NCI-H187 treated with DMSO at 0.1 percent for 48 hours (cell line): Measurements from ENCODE around the gene FAM76A.
"Not testable (repeated sequence)": the region's sequence is repeated elsewhere in the genome, so short reads cannot be mapped to it uniquely, and the experiment has no call there.

Source experiments
- DNase-seq: peaks from one replicate; lab custom pipeline; 2025; lab: John Stamatoyannopoulos, UW

The FAM76A gene

DNA sequence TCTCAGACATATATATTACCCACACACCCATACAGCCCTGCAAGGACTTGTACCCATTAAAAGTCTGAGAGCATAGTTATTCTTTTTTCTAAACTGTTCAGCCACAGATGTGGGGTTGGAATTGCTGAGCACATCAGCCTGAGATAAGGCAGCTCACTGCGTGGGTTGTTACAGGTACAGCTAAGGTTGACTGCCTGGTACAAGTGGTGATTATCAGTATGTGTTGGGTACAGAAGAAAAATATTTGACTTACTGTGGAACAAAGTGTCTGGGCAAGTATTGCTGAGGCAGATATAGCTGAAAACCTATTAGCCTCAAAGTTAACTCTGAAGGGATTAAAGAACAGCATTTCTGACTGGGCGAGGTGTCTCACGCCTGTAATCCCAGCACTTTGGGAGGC, 52.3 kb downstream of the FAM76A start:
- no peak for DNase-seq

DNA sequence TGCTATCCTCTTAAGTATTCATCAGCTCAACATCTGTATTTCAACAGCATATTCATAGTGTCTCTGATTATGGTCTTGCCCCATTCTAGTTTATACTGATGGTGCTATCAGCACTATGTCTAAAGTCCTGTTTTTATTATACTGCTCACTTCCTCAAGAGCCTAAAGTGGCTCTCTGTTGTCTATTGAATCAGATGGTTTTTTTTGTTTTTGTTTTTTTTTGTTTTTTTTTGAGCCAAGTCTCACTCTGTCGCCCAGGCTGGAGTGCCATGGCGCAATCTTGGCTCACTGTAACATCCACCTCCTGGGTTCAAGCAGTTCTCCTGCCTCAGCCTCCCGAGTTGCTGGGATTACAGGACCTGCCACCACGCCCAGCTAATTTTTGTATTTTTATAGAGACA, 53.4 kb downstream of the FAM76A start:
- DNase-seq = no peak

DNA sequence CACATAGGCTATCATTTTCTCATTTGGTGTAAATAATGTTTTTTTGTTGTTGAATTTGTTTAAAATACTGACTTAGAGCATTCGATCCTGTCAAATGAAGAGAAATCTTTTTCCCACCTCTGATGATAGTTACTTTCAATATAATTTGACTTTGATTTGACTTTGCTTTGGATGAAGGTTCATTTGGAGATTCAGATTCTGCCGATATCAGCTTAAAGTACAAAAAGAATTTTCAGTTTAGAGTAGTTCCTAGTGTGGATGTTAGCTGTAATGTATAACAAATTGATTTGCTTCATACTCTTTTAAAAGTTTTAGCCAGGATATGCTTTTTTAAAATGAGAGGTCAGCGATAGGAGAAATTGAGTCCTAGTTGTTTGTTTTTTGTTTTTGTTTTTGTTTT, 57.2 kb downstream of the FAM76A start:
- DNase-seq = no peak

DNA sequence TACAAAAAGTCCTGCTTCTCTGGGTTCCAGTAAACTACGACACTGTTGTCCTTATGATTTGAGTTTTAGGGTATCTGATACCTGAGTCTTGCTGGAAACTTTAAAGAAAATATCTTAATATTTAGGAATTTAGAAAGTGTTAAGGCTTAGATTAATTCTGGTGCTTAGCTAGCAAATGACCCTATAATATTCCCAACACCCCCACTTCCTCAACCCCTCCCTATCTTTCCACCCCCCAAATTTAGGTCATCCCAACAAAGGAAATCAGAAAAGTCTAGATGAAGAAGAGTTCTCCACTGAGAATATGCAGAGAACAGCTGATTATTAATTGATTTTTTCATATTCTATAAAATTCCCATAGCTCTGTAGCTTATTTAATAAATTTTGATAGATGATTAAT, 58.9 kb downstream of the FAM76A start:
- DNase-seq = no peak

DNA sequence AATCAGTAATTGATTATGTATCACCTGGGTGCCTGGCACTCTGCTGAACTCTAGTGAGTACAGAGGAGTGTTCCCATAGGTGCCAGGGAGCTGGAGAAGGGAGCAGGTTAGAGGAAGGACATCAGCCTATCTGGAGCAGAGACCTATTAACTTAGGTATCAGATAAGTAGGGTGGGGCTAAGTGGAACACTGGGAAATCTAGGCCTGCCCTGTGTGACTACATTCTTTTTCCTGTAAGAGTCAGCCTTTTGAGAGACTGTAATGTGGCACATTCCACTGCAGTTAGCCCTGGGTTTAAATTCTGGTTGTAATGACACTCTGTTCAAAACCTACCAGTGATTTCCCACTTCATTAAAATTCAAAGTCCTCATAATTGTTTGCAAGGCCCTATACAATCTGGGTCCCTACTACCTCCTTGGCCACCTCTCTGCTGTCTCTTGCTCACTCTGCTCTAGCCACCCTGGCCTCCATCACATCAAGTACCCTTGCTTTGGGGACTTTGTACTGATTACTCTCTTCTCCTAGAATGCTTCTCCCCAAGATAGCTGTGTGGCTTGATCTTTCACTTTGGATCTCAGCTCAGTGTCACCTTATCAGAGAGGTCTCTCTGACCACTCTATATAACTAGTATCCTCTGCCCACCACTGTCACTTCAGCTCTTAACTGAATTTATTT, 60.2 kb downstream of the FAM76A start:
- DNase-seq = no peak

DNA sequence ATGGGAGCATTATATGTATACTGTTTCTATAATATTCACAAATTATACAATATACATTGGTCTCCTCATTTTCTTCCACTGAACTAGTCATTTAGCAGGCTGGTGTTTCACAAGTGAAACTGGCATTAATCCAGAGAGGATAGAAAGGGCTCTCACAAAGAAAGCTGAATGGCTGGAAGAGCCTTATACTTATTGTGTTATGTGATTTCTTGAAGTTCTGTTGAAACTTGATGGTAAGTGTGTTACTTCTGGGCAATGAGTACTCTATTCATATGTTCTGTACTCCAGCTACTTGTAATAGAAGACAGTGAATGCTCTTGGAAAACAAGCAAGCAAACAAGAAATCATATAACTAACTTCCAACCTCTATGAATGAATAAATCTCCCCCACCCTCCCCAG, 62.1 kb downstream of the FAM76A start:
- DNase-seq = no peak

DNA sequence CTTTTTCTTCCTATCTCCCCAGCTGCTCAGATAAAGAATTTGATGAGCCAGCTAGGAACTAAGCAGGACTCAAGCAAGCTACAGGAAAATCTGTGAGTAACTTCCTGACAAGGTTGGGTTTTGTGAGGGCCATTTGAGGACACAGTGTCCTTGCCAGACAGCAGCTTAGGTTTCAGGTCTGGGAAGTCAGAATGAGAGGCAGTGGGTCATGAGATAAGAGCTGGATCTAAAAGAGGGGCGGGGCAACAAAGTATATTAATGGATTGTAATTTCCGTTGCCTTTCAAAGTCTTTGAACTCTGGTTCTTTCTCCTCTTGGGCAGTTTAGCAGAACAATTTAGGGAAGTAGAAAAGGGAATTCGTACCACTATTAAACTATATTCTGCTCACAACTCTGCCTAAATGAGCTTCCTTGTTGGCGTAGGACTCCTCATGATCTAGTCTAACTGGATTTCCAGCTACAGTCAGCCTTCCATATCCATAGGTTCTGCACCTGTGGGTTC, 63.8 kb downstream of the FAM76A start:
- DNase-seq = no peak

DNA sequence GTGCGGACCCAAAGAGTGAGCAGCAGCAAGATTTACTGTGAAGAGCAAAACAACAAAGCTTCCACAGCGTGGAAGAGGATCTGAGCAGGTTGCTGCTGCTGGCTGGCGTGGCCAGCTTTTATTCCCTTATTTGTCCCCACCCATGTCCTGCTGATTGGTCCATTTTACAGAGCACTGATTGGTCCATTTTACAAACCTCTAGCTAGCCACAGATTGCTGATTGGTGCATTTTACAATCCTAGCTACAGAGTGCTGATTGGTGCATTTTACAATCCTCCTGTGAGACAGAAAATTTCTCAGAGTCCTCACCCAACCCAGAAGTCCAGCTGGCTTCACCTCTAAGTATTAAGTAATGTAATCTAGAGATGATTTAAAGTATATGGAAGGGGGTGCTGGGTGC, 64.5 kb downstream of the FAM76A start:
- not testable (repeated sequence) for DNase-seq

DNA sequence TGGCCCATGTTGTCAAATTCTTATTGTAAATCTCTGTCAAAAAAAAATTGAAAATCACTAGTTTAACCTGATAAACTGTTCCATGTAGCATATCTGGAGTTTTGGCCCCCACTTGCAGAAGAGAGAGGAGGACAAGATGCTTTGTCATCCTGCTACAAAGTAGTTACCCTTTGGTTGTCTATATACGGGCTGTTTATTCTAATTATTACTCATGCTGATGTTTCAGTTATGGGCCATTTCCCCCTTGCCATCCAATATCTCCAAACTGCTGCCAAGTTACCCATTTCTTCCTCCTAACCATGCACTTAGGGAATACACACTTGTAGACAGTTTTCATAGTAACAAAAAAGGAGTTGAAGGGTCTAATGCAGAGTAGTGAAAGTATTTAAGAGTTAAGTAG, 69.8 kb downstream of the FAM76A start:
- DNase-seq = no peak

DNA sequence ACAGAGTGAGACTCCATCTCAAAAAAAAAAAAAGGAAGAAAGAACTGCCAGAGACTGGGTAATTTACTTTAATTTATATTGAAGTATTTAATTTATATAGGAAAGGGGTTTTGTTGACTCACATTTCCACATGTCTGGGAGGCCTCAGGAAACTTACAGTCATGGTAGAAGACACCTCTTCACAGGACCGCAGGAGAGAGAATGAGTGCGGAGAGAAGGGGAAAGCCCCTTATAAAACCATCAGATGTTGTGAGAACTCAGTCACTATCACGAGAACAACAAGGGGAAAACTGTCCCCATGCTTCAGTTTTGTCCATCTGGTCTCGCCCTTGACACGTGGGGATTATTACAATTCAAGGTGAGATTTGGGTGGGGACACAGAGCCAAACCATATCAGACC, 79.0 kb downstream of the FAM76A start:
- DNase-seq = no peak

DNA sequence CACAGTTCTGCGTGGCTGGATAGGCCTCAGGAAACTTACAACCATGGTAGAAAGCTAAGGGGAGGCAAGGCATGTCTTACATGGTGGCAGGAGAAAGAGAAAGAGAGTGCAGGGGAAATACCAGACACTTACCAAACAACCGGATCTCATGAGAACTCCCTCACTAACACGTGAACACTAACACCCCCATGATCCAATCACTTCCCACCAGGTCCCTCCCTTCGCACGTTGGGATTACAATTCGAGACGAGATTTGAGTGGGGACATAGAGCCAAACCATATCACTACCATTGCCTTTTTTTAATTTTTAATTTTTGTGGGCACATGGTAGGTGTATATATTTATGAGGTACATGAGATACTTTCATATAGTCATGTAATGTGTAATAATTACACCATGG, 81.0 kb downstream of the FAM76A start:
- DNase-seq = no peak

DNA sequence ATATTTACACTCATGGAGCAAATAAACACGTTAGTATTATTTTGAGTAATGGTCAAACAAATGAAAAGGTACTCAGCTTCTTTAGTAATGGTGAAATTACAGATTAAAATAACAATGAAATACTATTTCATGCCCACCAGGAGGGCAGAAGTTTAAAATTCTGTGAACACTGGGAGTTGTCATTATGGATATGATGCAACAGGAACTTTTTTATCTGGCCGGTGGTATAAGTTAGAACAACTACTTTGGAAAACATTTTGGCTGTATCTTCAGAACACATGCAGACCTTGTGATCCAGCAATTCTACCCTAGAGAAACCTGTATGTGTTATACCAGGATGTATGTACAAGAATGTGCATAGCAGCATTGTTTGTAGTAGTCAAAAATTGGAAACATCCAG, 81.6 kb downstream of the FAM76A start:
- no peak for DNase-seq

DNA sequence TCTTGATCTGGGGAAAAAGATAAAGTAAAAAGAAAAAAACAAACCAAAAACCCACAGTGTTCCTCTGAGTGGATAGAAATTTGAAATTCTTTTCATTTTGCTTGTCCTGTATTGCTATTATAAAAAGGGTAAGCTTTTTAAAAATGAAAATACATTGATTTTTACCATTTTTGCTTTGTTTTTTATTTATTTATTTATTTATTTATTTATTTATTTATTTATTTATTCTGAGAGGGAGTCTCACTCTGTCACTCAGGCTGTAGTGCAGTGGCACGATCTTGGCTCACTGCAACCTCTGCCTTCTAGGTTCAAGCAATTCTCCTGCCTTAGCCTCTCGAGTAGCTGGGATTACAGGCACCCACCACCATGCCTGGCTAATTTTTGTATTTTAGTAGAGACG, 82.4 kb downstream of the FAM76A start:
- not testable (repeated sequence) for DNase-seq

DNA sequence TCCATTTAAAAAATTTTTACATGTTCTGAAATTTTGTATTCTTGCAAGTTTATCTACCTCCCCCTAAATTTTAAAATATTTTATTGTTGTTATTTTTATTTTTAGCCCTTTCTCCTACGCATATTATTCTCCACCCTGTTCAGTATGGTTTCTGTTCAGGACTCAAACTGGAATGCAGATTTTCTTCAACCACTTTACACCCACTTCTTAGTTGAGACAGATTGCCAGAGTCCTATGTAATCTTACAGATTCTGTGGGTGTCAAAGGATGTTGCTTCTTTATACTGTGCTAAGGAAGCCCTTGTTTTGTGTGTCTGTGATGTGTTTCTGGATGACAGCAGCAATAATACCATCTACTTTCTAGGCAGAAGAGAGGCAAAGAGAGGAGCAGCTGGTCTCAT, 84.1 kb downstream of the FAM76A start:
- DNase-seq = no peak

DNA sequence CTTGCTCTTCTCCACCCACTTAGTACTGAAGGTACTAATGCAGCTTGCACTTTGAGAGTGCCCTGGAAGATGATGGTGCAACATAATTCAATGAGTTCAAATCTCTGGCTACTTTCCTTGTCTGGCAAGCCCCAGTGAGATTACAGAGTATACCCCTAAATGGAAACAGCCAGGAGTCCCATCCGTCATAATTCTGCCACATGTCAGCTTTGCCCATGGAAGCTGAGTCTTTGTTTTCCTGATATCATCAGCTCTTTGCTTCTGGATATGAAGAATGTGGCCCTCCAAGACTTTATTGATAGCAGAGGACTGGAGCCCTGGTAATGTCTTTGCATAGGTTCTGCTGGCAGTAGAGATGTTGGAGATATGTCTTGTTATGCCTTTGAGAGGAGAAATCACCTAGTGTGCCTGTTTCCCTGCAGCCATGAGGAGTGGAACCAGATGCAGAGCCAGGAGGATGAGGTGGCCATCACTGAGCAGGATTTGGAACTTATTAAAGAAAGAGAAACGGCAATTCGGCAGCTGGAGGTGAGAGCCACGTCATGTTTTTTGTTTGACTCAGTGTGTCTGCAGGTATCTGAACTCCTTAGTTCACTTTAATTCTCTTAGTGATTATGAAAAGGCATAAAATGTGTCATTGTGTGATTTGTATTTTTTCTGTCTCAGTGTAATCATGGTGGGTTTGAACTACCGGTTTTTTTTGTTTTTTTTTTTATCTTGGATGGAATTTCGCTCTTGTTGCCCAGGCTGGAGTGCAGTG, 86.2 kb downstream of the FAM76A start:
- no peak for DNase-seq
